Endodermal cell (in vitro differentiated cells): Measurements from ENCODE around the gene COL4A2. TPM values are rescaled to one million over a fixed set of nuclear protein-coding genes. Genes with fewer than 3 reads are reported as not detected.

Experiments used
- DNase-seq: peaks from one replicate; pipeline ENCODE4 v3.0.0-alpha.2; 2017
- H3K27ac ChIP-seq: 2 replicates; pipeline ENCODE4 v1.5.1; 2013; ENCODE audit warnings: mild to moderate bottlenecking, low read depth, low read length, moderate library complexity
- H3K27me3 ChIP-seq: 2 replicates; pipeline ENCODE4 v1.6.1; 2013; ENCODE audit warnings: mild to moderate bottlenecking, low read length, moderate library complexity; ENCODE audit not compliant: insufficient read depth, control insufficient read depth, poor library complexity, severe bottlenecking
- H3K36me3 ChIP-seq: 2 replicates; pipeline ENCODE4 v1.7.0; 2013; ENCODE audit warnings: mild to moderate bottlenecking, low read length, moderate library complexity; ENCODE audit not compliant: control insufficient read depth, insufficient read depth
- H3K4me1 ChIP-seq: one replicate; pipeline ENCODE4 v1.7.0; 2013; ENCODE audit warnings: low read length; ENCODE audit not compliant: control insufficient read depth, insufficient read depth
- H3K4me3 ChIP-seq: 2 replicates; pipeline ENCODE4 v1.5.1; 2013; ENCODE audit warnings: mild to moderate bottlenecking, low read length, moderate library complexity
- H3K9ac ChIP-seq: 2 replicates; pipeline ENCODE4 v1.6.1; 2013; ENCODE audit warnings: mild to moderate bottlenecking, low read length, moderate library complexity; ENCODE audit not compliant: poor library complexity, severe bottlenecking; ENCODE audit errors: extremely low read depth
- H3K9me3 ChIP-seq: 2 replicates; pipeline ENCODE4 v1.6.1; 2013; ENCODE audit warnings: mild to moderate bottlenecking, low read length, moderate library complexity; ENCODE audit not compliant: control insufficient read depth
- H3K27ac Mint-ChIP-seq: 2 replicates; pipeline ENCODE4 v1.8.0; 2020; ENCODE audit warnings: mixed read lengths
- H3K27me3 Mint-ChIP-seq: 2 replicates; pipeline ENCODE4 v1.8.0; 2021; ENCODE audit warnings: mild to moderate bottlenecking, mixed read lengths; ENCODE audit not compliant: insufficient read depth
- H3K36me3 Mint-ChIP-seq: 2 replicates; pipeline ENCODE4 v1.8.0; 2020; ENCODE audit warnings: low read depth, mixed read lengths
- H3K4me1 Mint-ChIP-seq: 2 replicates; pipeline ENCODE4 v1.8.0; 2020; ENCODE audit warnings: mixed read lengths
- H3K4me3 Mint-ChIP-seq: 2 replicates; pipeline ENCODE4 v1.8.0; 2020; ENCODE audit warnings: mild to moderate bottlenecking, moderate library complexity, mixed read lengths
- H3K9me3 Mint-ChIP-seq: 2 replicates; pipeline ENCODE4 v1.8.0; 2020; ENCODE audit warnings: mild to moderate bottlenecking, mixed read lengths
- WGBS, 2 experiments: methylation state at CpG; one replicate each; pipeline versions ENCODE4 v1.1.5 to v1.1.7; 2013; ENCODE audit warnings: missing lambda C conversion rate in 2 of 2, mixed read lengths in 1 of 2; ENCODE audit not compliant: insufficient coverage in 1 of 2, insufficient read length in 1 of 2; 5-methylcytosine and 5-hydroxymethylcytosine counted together
- total RNA-seq, 2 donors: library from RNA; stranded (reverse); fragmentation: NEBNext Ultra II Directional in 1 of 2; extraction: Animal tissue kit (Norgen Biotek cat#: 25700) in 1 of 2; gene quantifications; 2 replicates in 1 of 2; 3 replicates in 1 of 2; pipeline ENCODE4 v1.2.1, GENCODE V29; 2021
- TF ChIP-seq, protein P1 (sequence below): fragments of 200-600 bp; sonication (generic); conservative IDR thresholded peaks from 2 replicates; pipeline ENCODE4 v1.5.0; 2021; ENCODE audit warnings: antibody characterized with exemption, mild to moderate bottlenecking

The COL4A2 gene
- total RNA-seq, 2 donors from 2014 or later, result 388 to 398 TPM

DNA sequence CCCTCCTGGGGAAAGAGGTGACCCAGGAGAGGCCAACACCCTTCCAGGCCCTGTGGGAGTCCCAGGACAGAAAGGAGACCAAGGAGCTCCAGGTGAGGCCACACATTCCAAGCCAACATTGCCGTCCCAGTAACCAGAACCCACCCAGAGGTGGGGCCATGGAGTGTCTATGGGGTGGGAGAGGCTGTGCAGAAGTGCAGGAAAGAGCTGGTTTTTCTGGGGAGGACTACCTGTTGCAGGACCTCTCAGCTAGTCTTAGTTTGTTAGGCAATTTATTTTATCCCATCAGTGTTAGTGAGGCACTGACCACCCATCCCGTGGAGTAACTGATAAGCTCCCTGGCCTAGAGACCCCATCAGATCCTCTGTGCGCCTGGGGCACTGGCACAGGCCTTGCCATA, 188.3 kb downstream of the COL4A2 start:
- Histone ChIP-seq H3K4me3 (no peak overlapping the region), H3K9me3 (peaks cover 23% of the 10 kb centered on the region), H3K27me3 (no peaks in the 10 kb centered on the region), H3K27ac (no peak overlapping the region), H3K9ac (no peak overlapping the region), H3K36me3 (peaks cover 98% of the 10 kb centered on the region), H3K4me1 (no peaks in the 10 kb centered on the region)
- Mint-ChIP-seq H3K4me3 (no peak overlapping the region), H3K9me3 (peaks cover 4% of the 10 kb centered on the region), H3K27me3 (no peaks in the 10 kb centered on the region), H3K4me1 (no peaks in the 10 kb centered on the region), H3K27ac (no peak overlapping the region), H3K36me3 (peaks cover 95% of the 10 kb centered on the region)
- no peak for DNase-seq
- WGBS, 2 experiments, result 87 to 93% methylated on average over 2 to 3 of the region's 3 CpGs
- TF ChIP-seq, protein P1, sequence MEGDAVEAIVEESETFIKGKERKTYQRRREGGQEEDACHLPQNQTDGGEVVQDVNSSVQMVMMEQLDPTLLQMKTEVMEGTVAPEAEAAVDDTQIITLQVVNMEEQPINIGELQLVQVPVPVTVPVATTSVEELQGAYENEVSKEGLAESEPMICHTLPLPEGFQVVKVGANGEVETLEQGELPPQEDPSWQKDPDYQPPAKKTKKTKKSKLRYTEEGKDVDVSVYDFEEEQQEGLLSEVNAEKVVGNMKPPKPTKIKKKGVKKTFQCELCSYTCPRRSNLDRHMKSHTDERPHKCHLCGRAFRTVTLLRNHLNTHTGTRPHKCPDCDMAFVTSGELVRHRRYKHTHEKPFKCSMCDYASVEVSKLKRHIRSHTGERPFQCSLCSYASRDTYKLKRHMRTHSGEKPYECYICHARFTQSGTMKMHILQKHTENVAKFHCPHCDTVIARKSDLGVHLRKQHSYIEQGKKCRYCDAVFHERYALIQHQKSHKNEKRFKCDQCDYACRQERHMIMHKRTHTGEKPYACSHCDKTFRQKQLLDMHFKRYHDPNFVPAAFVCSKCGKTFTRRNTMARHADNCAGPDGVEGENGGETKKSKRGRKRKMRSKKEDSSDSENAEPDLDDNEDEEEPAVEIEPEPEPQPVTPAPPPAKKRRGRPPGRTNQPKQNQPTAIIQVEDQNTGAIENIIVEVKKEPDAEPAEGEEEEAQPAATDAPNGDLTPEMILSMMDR, result no peak

DNA sequence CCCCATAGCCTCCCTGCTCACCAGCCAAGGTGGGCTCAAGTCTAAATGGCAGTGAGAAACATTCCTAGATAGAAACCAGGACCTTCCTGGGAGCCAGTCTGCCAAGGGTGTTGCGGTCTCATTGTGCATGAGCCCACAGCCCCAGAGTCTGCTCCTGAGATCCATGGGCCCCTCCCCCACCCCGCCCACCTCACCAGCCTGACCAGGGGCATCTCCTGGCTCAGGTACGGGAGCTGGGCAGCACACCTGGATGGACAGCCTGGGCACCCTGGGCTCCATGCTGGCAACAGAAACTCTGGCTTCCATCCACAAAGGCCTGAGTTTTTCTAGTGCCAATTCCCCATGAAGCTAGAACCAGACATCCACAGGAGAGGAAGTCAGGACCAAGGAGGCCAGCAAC, 188.8 kb downstream of the COL4A2 start:
- peaks cover 4% of the 10 kb centered on the region for H3K9me3 Mint-ChIP-seq
- H3K4me3 Mint-ChIP-seq, result no peak overlapping the region
- peaks cover 98% of the 10 kb centered on the region for H3K36me3 ChIP-seq
- H3K4me3 ChIP-seq, result no peak overlapping the region
- TF ChIP-seq, protein P1, result no peak
- no peak overlapping the region for H3K9ac ChIP-seq
- no peak overlapping the region for H3K27ac ChIP-seq
- no peak for DNase-seq
- H3K27ac Mint-ChIP-seq, result no peak overlapping the region
- no peaks in the 10 kb centered on the region for H3K27me3 ChIP-seq
- WGBS, 2 experiments, result 97 to 100% methylated on average over 1 to 3 of the region's 3 CpGs
- H3K4me1 ChIP-seq, result no peaks in the 10 kb centered on the region
- H3K4me1 Mint-ChIP-seq, result no peaks in the 10 kb centered on the region
- H3K27me3 Mint-ChIP-seq, result no peaks in the 10 kb centered on the region
- H3K9me3 ChIP-seq, result peaks cover 23% of the 10 kb centered on the region
- peaks cover 95% of the 10 kb centered on the region for H3K36me3 Mint-ChIP-seq

DNA sequence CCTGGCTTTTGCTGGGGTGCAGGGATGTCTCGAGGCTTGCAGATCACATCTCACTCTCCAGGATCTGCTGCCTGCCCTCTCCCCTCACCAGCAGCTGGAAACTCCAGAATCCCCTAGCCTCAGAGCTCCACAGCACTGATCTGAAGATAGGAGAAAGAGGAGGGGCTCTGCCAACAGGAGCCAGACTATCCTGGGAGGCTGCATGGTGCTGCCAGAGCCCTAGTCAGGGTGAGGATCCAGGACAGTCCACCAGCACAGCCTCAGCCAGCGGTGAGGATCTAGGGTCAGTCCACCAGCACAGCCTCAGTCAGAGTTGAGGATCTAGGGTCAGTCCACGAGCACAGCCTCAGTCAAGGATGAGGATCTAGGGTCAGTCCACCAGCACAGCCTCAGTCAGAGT, 189.2 kb downstream of the COL4A2 start:
- no peak overlapping the region for H3K4me3 Mint-ChIP-seq
- no peak overlapping the region for H3K27ac ChIP-seq
- WGBS, 2 experiments, result 87 to 99% methylated on average over 2 to 3 of the region's 3 CpGs
- peaks cover 95% of the 10 kb centered on the region for H3K36me3 Mint-ChIP-seq
- H3K4me3 ChIP-seq, result no peak overlapping the region
- H3K4me1 Mint-ChIP-seq, result no peaks in the 10 kb centered on the region
- no peak for DNase-seq
- H3K9ac ChIP-seq, result no peak overlapping the region
- H3K27ac Mint-ChIP-seq, result no peak overlapping the region
- H3K9me3 Mint-ChIP-seq, result peaks cover 4% of the 10 kb centered on the region
- H3K27me3 ChIP-seq, result no peaks in the 10 kb centered on the region
- peaks cover 23% of the 10 kb centered on the region for H3K9me3 ChIP-seq
- TF ChIP-seq, protein P1, result no peak
- peaks cover 98% of the 10 kb centered on the region for H3K36me3 ChIP-seq
- no peaks in the 10 kb centered on the region for H3K4me1 ChIP-seq
- no peaks in the 10 kb centered on the region for H3K27me3 Mint-ChIP-seq
